ENCODE measurements around the gene INO80D. TPM values are rescaled to one million over a fixed set of nuclear protein-coding genes. Genes with fewer than 3 reads are reported as not detected.
A peak's percentile ranks its signal among the peaks of the same experiment; 100 is the strongest.

The INO80D gene
- total and polyA plus RNA-seq, 8 donors: 0.46 to 67.1 (median 23.8) TPM

DNA sequence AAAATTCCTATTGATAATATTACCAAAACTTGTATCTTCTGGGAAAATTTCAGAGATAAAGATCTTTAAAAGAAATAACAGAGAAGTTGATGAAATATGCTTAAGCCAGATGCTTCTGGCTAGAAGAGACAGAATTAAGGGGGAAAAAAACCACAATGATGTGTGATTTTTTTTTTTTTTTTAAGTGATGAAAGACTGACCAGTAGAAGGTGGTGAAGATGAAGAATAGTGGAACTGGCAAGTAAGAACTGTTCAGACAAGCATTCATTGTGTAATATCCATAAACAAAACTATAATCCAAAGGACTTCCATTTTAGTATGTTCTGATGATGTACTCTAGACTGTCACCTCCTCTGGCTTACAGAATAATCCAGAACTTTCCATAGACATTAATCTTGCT lies 89.8 kb downstream of the INO80D start:
- no peaks in the 10 kb centered on the region for H3K9me3 ChIP-seq
- H3K36me3 ChIP-seq: peaks cover 0 to 41% (median 37%) of the 10 kb centered on the region in 4 donors
- no peak for DNase-seq
- TF ChIP-seq EP300 (IDR thresholded peaks at IDR 0.05) (no peak), POLR2A (IDR thresholded peaks at IDR 0.05) (no peak), POLR2AphosphoS5 (IDR thresholded peaks at IDR 0.05) (no peak)
- TF ChIP-seq, protein P1, sequence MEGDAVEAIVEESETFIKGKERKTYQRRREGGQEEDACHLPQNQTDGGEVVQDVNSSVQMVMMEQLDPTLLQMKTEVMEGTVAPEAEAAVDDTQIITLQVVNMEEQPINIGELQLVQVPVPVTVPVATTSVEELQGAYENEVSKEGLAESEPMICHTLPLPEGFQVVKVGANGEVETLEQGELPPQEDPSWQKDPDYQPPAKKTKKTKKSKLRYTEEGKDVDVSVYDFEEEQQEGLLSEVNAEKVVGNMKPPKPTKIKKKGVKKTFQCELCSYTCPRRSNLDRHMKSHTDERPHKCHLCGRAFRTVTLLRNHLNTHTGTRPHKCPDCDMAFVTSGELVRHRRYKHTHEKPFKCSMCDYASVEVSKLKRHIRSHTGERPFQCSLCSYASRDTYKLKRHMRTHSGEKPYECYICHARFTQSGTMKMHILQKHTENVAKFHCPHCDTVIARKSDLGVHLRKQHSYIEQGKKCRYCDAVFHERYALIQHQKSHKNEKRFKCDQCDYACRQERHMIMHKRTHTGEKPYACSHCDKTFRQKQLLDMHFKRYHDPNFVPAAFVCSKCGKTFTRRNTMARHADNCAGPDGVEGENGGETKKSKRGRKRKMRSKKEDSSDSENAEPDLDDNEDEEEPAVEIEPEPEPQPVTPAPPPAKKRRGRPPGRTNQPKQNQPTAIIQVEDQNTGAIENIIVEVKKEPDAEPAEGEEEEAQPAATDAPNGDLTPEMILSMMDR (IDR thresholded peaks at IDR 0.05): no peak
- no peak overlapping the region for H3K27ac ChIP-seq
- intact Hi-C loops (cut with DNase I; ENCODE audit: low total_unique reads): no loop called here
- no peak overlapping the region for H3K4me3 ChIP-seq
- H3K4me1 ChIP-seq: no peaks in the 10 kb centered on the region
- no peaks in the 10 kb centered on the region for H3K27me3 ChIP-seq

DNA sequence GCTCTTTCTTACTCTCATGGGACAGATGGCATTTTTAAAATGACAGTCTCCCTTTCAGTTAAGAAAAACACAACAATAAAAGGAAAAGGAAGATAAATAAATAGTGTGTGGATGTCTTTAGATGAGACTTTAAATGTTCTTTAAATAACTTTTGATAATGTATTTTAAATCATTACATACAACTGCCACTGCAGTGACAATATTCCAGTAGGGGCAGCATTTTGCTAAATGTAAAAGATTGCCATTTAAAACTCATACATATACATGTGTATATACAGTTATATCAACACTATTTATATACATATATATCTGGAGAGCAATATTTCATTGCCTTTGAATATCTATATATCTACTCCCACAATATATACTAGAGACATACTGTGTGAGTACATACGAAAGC lies 90.7 kb downstream of the INO80D start:
- TF ChIP-seq, protein P1 (IDR thresholded peaks at IDR 0.05): peak in 1 of 7 experiments; percentile 13
- TF ChIP-seq POLR2A (IDR thresholded peaks at IDR 0.05): no peak
- no peak for TF ChIP-seq POLR2AphosphoS5 (IDR thresholded peaks at IDR 0.05)
- no peak for TF ChIP-seq EP300 (IDR thresholded peaks at IDR 0.05)
- Histone ChIP-seq H3K9me3 (no peaks in the 10 kb centered on the region), H3K27me3 (no peaks in the 10 kb centered on the region), H3K27ac (no peak overlapping the region), H3K36me3 (peaks cover 0 to 46% (median 37%) of the 10 kb centered on the region in 4 donors), H3K4me1 (no peaks in the 10 kb centered on the region), H3K4me3 (no peak overlapping the region)
- intact Hi-C loops (cut with DNase I; ENCODE audit: low total_unique reads): no loop called here
- no peak for DNase-seq
- 87 to 94% (median 91%) methylated on average over 1 of the region's 1 CpG for WGBS, 5 donors

DNA sequence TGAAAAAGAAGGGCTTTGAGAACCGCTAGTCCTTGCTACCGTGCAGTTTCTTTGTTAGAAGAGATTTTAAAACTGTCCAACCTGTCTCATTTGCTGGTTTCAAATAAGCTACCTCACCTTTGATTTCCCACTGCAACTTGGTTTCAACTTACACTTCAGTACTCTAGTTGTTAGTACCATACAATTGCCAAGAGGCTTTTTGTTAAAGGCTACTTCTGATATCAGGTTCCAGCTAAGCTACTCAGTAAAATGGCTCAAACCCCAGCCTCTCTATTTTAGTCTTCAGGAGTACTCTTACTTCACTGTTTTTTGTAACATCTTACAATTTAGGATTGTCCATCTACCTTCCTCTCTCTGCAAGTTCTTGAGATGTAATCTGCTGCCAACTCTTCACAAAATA lies 91.6 kb downstream of the INO80D start:
- H3K27ac ChIP-seq: no peak overlapping the region
- no peak for DNase-seq
- H3K9me3 ChIP-seq: no peaks in the 10 kb centered on the region
- H3K36me3 ChIP-seq: peaks cover 0 to 48% (median 37%) of the 10 kb centered on the region in 4 donors
- no peaks in the 10 kb centered on the region for H3K27me3 ChIP-seq
- intact Hi-C loops (cut with DNase I; ENCODE audit: low total_unique reads): no loop called here
- TF ChIP-seq POLR2AphosphoS5 (IDR thresholded peaks at IDR 0.05) (no peak), EP300 (IDR thresholded peaks at IDR 0.05) (no peak), POLR2A (IDR thresholded peaks at IDR 0.05) (no peak)
- TF ChIP-seq, protein P1 (IDR thresholded peaks at IDR 0.05): no peak
- H3K4me3 ChIP-seq: no peak overlapping the region
- 71 to 89% (median 76%) methylated on average over 2 of the region's 2 CpGs for WGBS, 5 donors
- no peaks in the 10 kb centered on the region for H3K4me1 ChIP-seq

DNA sequence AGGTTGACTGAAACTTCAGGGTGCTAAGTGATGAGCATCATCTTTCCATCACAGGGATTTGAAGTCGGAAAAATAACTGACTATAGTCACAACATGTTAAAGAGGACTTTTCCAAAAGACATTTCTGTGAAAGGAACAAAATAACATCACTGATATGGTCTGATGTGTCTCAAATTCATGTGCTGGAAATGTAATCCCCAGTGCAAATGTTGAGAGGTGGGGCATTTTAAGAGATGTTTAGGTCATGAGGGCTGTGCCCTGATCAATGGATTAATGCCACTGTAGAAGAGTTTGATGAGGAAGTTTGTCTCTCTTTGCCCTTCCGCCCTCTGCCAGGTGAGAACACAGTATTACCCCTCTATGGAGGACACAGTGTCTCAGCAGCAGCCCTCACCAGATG lies 95.9 kb downstream of the INO80D start:
- TF ChIP-seq EP300 (IDR thresholded peaks at IDR 0.05) (no peak), POLR2AphosphoS5 (IDR thresholded peaks at IDR 0.05) (no peak), POLR2A (IDR thresholded peaks at IDR 0.05) (no peak)
- TF ChIP-seq, protein P1 (IDR thresholded peaks at IDR 0.05): no peak
- Histone ChIP-seq H3K36me3 (peaks cover 0 to 41% (median 28%) of the 10 kb centered on the region in 4 donors), H3K4me3 (no peak overlapping the region), H3K27me3 (no peaks in the 10 kb centered on the region), H3K27ac (no peak overlapping the region), H3K4me1 (no peaks in the 10 kb centered on the region), H3K9me3 (no peaks in the 10 kb centered on the region)
- intact Hi-C loops (cut with DNase I; ENCODE audit: low total_unique reads): no loop called here
- 89 to 96% (median 94%) methylated on average over 2 of the region's 2 CpGs for WGBS, 5 donors
- DNase-seq: no peak

All from stomach (tissue), 9 donors.